Measurements from ENCODE around the gene MACROD2. TPM values are rescaled to one million over a fixed set of nuclear protein-coding genes. Genes with fewer than 3 reads are reported as not detected.

Gene MACROD2
- polyA plus RNA-seq, 1 donor from 2014 or later = 23.2 TPM

GRCh38 chr20:14193885-14194284, 198.6 kb downstream of the MACROD2 start:
- Histone ChIP-seq H3K9me2 (ENCODE audit: insufficient read depth, low read length) (no peaks in the 10 kb centered on the region), H2AFZ (ENCODE audit: low read depth, low read length) (no peak overlapping the region)

GRCh38 chr20:14197097-14197496, 201.8 kb downstream of the MACROD2 start:
- Histone ChIP-seq H4K20me1 (ENCODE audit: insufficient read depth) (no peaks in the 10 kb centered on the region), H3K36me3 (ENCODE audit: insufficient read depth, low read length) (no peaks in the 10 kb centered on the region), H3K27ac (ENCODE audit: low read length) (no peak overlapping the region), H3K4me2 (ENCODE audit: low read length) (no peak overlapping the region), H3K9ac (ENCODE audit: low read length) (no peak overlapping the region), H3K9me2 (ENCODE audit: insufficient read depth, low read length) (no peaks in the 10 kb centered on the region), H3K27me3 (ENCODE audit: insufficient read depth, low read depth, low read length) (no peaks in the 10 kb centered on the region), H3K9me3 (ENCODE audit: low read length) (no peaks in the 10 kb centered on the region), H2AFZ (ENCODE audit: low read depth, low read length) (no peak overlapping the region), H3K4me3 (ENCODE audit: low read length) (no peak overlapping the region), H3F3A (ENCODE audit: insufficient read depth, low read length, poor library complexity, severe bottlenecking) (no peaks in the 10 kb centered on the region), H3K79me2 (replicated peaks; ENCODE audit: insufficient read depth, low read length) (no peaks in the 10 kb centered on the region)
- TF ChIP-seq TAF1 (IDR thresholded peaks at IDR 0.05; ENCODE audit: low read depth) (no peak), SMC3 (conservative IDR thresholded peaks at IDR 0.05; ENCODE audit: poor library complexity) (no peak), POLR2AphosphoS5 (IDR thresholded peaks at IDR 0.05) (no peak), MXI1 (conservative IDR thresholded peaks at IDR 0.05; ENCODE audit: poor library complexity, severe bottlenecking) (no peak), REST (IDR thresholded peaks at IDR 0.05; ENCODE audit: borderline replicate concordance) (no peak), EZH2 (IDR thresholded peaks at IDR 0.05; ENCODE audit: borderline replicate concordance, insufficient read depth, low read length, poor library complexity, severe bottlenecking) (no peak), RAD21 (conservative IDR thresholded peaks at IDR 0.05) (no peak)
- TF ChIP-seq, protein P1, sequence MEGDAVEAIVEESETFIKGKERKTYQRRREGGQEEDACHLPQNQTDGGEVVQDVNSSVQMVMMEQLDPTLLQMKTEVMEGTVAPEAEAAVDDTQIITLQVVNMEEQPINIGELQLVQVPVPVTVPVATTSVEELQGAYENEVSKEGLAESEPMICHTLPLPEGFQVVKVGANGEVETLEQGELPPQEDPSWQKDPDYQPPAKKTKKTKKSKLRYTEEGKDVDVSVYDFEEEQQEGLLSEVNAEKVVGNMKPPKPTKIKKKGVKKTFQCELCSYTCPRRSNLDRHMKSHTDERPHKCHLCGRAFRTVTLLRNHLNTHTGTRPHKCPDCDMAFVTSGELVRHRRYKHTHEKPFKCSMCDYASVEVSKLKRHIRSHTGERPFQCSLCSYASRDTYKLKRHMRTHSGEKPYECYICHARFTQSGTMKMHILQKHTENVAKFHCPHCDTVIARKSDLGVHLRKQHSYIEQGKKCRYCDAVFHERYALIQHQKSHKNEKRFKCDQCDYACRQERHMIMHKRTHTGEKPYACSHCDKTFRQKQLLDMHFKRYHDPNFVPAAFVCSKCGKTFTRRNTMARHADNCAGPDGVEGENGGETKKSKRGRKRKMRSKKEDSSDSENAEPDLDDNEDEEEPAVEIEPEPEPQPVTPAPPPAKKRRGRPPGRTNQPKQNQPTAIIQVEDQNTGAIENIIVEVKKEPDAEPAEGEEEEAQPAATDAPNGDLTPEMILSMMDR (IDR thresholded peaks at IDR 0.05; ENCODE audit: poor library complexity, severe bottlenecking) = no peak

More at GRCh38 chr20:14193885-14194284, 198.6 kb downstream of the MACROD2 start:
- Histone ChIP-seq H3K9me3 (ENCODE audit: low read length) (no peaks in the 10 kb centered on the region), H3F3A (ENCODE audit: insufficient read depth, low read length, poor library complexity, severe bottlenecking) (no peaks in the 10 kb centered on the region), H3K27ac (ENCODE audit: low read length) (no peak overlapping the region), H3K4me3 (ENCODE audit: low read length) (no peak overlapping the region), H4K20me1 (ENCODE audit: insufficient read depth) (no peaks in the 10 kb centered on the region), H3K36me3 (ENCODE audit: insufficient read depth, low read length) (no peaks in the 10 kb centered on the region), H3K79me2 (replicated peaks; ENCODE audit: insufficient read depth, low read length) (no peaks in the 10 kb centered on the region), H3K9ac (ENCODE audit: low read length) (no peak overlapping the region), H3K27me3 (ENCODE audit: insufficient read depth, low read depth, low read length) (no peaks in the 10 kb centered on the region), H3K4me2 (ENCODE audit: low read length) (no peak overlapping the region)
- TF ChIP-seq MXI1 (conservative IDR thresholded peaks at IDR 0.05; ENCODE audit: poor library complexity, severe bottlenecking) (no peak), EZH2 (IDR thresholded peaks at IDR 0.05; ENCODE audit: borderline replicate concordance, insufficient read depth, low read length, poor library complexity, severe bottlenecking) (no peak), POLR2AphosphoS5 (IDR thresholded peaks at IDR 0.05) (no peak), TAF1 (IDR thresholded peaks at IDR 0.05; ENCODE audit: low read depth) (no peak), REST (IDR thresholded peaks at IDR 0.05; ENCODE audit: borderline replicate concordance) (no peak), SMC3 (conservative IDR thresholded peaks at IDR 0.05; ENCODE audit: poor library complexity) (no peak), EP300 (conservative IDR thresholded peaks at IDR 0.05; ENCODE audit: poor library complexity, severe bottlenecking) (no peak), RAD21 (conservative IDR thresholded peaks at IDR 0.05) (no peak)
- TF ChIP-seq, protein P1 (IDR thresholded peaks at IDR 0.05; ENCODE audit: poor library complexity, severe bottlenecking) = no peak
